HepG2 (cell line): Measurements from ENCODE around the gene ELL. TPM values are rescaled to one million over a fixed set of nuclear protein-coding genes. Genes with fewer than 3 reads are reported as not detected.

Experiments
- BCLAF1 ChIP-seq: fragments of 450-650 bp; IDR thresholded peaks from 2 replicates; pipeline ENCODE4 v1.6.1; 2017; ENCODE audit warnings: mild to moderate bottlenecking
- HHEX ChIP-seq: IDR thresholded peaks from 2 replicates; pipeline ENCODE4 v1.6.1; 2016; ENCODE audit warnings: control low read depth
- MBD4 ChIP-seq: IDR thresholded peaks from 2 replicates; pipeline ENCODE4 v1.6.1; 2012; ENCODE audit warnings: low read length, inconsistent platforms, borderline replicate concordance
- MTA3 ChIP-seq: sonication (generic); formaldehyde crosslinking; IDR thresholded peaks from 2 replicates; pipeline ENCODE4 v1.4.0; 2020; ENCODE audit warnings: missing genetic modification reagents
- TCF7 ChIP-seq: sonication (generic); IDR thresholded peaks from 2 replicates; pipeline ENCODE4 v1.6.1; 2016; ENCODE audit warnings: antibody characterized with exemption, low read depth
- ZNF180 ChIP-seq: sonication (generic); formaldehyde crosslinking; IDR thresholded peaks from 2 replicates; pipeline ENCODE4 v1.4.0; 2020; ENCODE audit warnings: low read depth, missing genetic modification reagents, borderline replicate concordance
- ZNF710 ChIP-seq: sonication (generic); formaldehyde crosslinking; IDR thresholded peaks from 2 replicates; pipeline ENCODE4 v1.5.0; 2020; ENCODE audit warnings: mild to moderate bottlenecking, missing genetic modification reagents, borderline replicate concordance
- ZNF792 ChIP-seq: IDR thresholded peaks from 2 replicates; pipeline ENCODE4 v1.6.1; 2016
- ZSCAN5A ChIP-seq: sonication (generic); formaldehyde crosslinking; IDR thresholded peaks from 2 replicates; pipeline ENCODE4 v1.8.0; 2022; ENCODE audit warnings: mild to moderate bottlenecking, missing genetic modification reagents, borderline replicate concordance
- polyA plus RNA-seq, 8 experiments: library from polyadenylated mRNA; depleted of rRNA in 3 of 8; stranded (reverse) in 7 of 8; unstranded in 1 of 8; fragments of >200 nt; fragmentation: Illumina TruSeq in 4 of 8; extraction: Trizol in 4 of 8; gene quantifications; 2 replicates each; pipeline versions ENCODE4 v1.2.1 to v1.2.3, GENCODE V29; 2011 to 2016; ENCODE audit warnings: low read depth in 4 of 8, missing spikeins in 1 of 8, mixed read lengths in 1 of 8; ENCODE audit not compliant: insufficient read depth in 1 of 8
- total RNA-seq, 5 experiments: library from RNA; depleted of rRNA; stranded (reverse); fragments of >200 nt; fragmentation: Illumina TruSeq; extraction: Trizol; gene quantifications; 2 replicates each; pipeline ENCODE4 v1.2.3, GENCODE V29; 2016; ENCODE audit warnings: low read depth in 1 of 5

The ELL gene
- total and polyA plus RNA-seq, 2 of the 13 experiments (the other 11 are each of a cell fraction or from before 2014, with no cell fraction given), result 3.7 to 5.4 TPM

- no peak for TF ChIP-seq BCLAF1
- TF ChIP-seq ZNF792 (CRISPR knock-in tag), result no peak
- TF ChIP-seq ZSCAN5A (CRISPR knock-in tag), result no peak
- TF ChIP-seq ZNF710 (CRISPR knock-in tag), result no peak
- TF ChIP-seq ZNF180 (CRISPR knock-in tag), result no peak
- no peak for TF ChIP-seq HHEX (CRISPR knock-in tag)
- TF ChIP-seq MTA3 (CRISPR knock-in tag), result no peak
- no peak for TF ChIP-seq TCF7
- no peak for TF ChIP-seq MBD4
These were observed 55.5 kb downstream of the ELL start (continued) for GRCh38 chr19:18466354-18466753.
